ENCODE data around the gene PARP4. TPM values are rescaled to one million over a fixed set of nuclear protein-coding genes. Genes with fewer than 3 reads are reported as not detected.

The PARP4 gene
- total and polyA plus RNA-seq, 2 donors (not counting 1 experiment from before 2014, with no cell fraction given), result 22.2 to 88.8 TPM

DNA sequence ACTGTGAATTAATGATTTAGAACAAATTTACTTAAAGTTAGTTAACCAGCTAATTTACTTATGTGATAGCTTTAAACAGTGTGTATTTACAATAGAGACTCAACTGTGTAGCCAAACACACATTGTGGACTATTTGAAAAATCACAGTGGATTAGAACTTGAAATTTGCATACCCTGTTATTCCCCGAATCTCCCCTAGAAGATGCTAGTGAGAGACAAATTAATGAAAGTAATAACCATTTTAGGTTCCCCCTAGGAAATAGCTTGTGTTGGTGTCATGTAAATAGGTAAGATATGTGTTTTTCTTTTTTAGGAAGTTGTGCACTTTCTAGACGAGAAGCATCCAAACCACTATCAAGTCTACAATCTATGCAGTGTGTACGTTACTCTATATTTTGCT lies 104.7 kb downstream of the PARP4 start:
- H3K27ac Mint-ChIP-seq, result no peak overlapping the region
- H3K4me1 ChIP-seq (ENCODE audit: control insufficient read depth in 2 of 2, insufficient read depth in 2 of 2, low read length in 2 of 2), result no peaks in the 10 kb centered on the region
- ChIA-PET CTCF (no interaction called here), POLR2A (no interaction called here)
- no peak for TF ChIP-seq EZH2 (IDR thresholded peaks at IDR 0.05; ENCODE audit: borderline replicate concordance, insufficient read depth, low read depth, low read length, poor library complexity, severe bottlenecking)
- peak; percentile 35 for TF ChIP-seq CTCF (IDR thresholded peaks at IDR 0.05)
- intact Hi-C loops (cut with micrococcal nuclease), result no loop called here
- no peak overlapping the region for H3K27ac ChIP-seq (ENCODE audit: low read length in 2 of 2)
- no peak overlapping the region for H3K4me2 ChIP-seq (replicated peaks; ENCODE audit: low read depth, low read length, poor library complexity, severe bottlenecking)
- H3K9ac ChIP-seq (ENCODE audit: low read length), result no peak overlapping the region
- H3K9me3 ChIP-seq (ENCODE audit: control extremely low read depth in 1 of 3, control insufficient read depth in 2 of 3, insufficient read depth in 1 of 3, low read length in 2 of 3), result no peaks in the 10 kb centered on the region
- H3K27me3 Mint-ChIP-seq, result peaks cover 13% of the 10 kb centered on the region
- H2AFZ ChIP-seq (ENCODE audit: insufficient read depth, low read depth, low read length, poor library complexity, severe bottlenecking), result no peak overlapping the region
- H3K4me3 Mint-ChIP-seq, result no peak overlapping the region
- H3K27me3 ChIP-seq (replicated peaks in 1 of 4; ENCODE audit: control extremely low read depth in 1 of 4, control insufficient read depth in 3 of 4, insufficient read depth in 4 of 4, low read length in 3 of 4), result no peaks in the 10 kb centered on the region
- no peak overlapping the region for H3K4me3 ChIP-seq (ENCODE audit: control extremely low read depth in 1 of 5, extremely low read depth in 1 of 5, insufficient read depth in 1 of 5, low read depth in 2 of 5, low read length in 4 of 5)
- no peaks in the 10 kb centered on the region for H4K20me1 ChIP-seq (ENCODE audit: control insufficient read depth, insufficient read depth, low read length, poor library complexity, severe bottlenecking)
- DNase-seq (no peak), ATAC-seq (ENCODE audit: low read depth) (no peak)
- H3K4me1 Mint-ChIP-seq, result no peaks in the 10 kb centered on the region
- H3K36me3 ChIP-seq (replicated peaks in 1 of 2; ENCODE audit: control extremely low read depth in 1 of 2, control insufficient read depth in 1 of 2, extremely low read depth in 1 of 2, insufficient read depth in 2 of 2, low read length in 1 of 2), result no peaks in the 10 kb centered on the region
- H3K79me2 ChIP-seq (ENCODE audit: control insufficient read depth, insufficient read depth, low read length), result no peaks in the 10 kb centered on the region
- H3K9me3 Mint-ChIP-seq (ENCODE audit: insufficient read depth), result no peaks in the 10 kb centered on the region
- WGBS (ENCODE audit: insufficient coverage), result no CpG with 5 or more reads among the region's 3 CpGs

GRCh38 chr13:24406524-24406923 lies 106.1 kb downstream of the PARP4 start:
- no peak overlapping the region for H3K27ac Mint-ChIP-seq
- H3K9me3 ChIP-seq (ENCODE audit: control extremely low read depth in 1 of 3, control insufficient read depth in 2 of 3, insufficient read depth in 1 of 3, low read length in 2 of 3), result no peaks in the 10 kb centered on the region
- TF ChIP-seq EZH2 (IDR thresholded peaks at IDR 0.05; ENCODE audit: borderline replicate concordance, insufficient read depth, low read depth, low read length, poor library complexity, severe bottlenecking), result no peak
- H3K4me3 Mint-ChIP-seq, result no peak overlapping the region
- 90% methylated on average over 2 of the region's 4 CpGs for WGBS (ENCODE audit: insufficient coverage)
- H3K4me2 ChIP-seq (replicated peaks; ENCODE audit: low read depth, low read length, poor library complexity, severe bottlenecking), result no peak overlapping the region
- H3K9me3 Mint-ChIP-seq (ENCODE audit: insufficient read depth), result no peaks in the 10 kb centered on the region
- intact Hi-C loops (cut with micrococcal nuclease), result no loop called here
- H3K9ac ChIP-seq (ENCODE audit: low read length), result no peak overlapping the region
- H4K20me1 ChIP-seq (ENCODE audit: control insufficient read depth, insufficient read depth, low read length, poor library complexity, severe bottlenecking), result no peaks in the 10 kb centered on the region
- ATAC-seq (ENCODE audit: low read depth) (no peak), DNase-seq (no peak)
- POLR2A ChIA-PET, result no interaction called here
- H3K27me3 Mint-ChIP-seq, result peaks cover 13% of the 10 kb centered on the region
- no peaks in the 10 kb centered on the region for H3K4me1 Mint-ChIP-seq
- H3K27me3 ChIP-seq (replicated peaks in 1 of 4; ENCODE audit: control extremely low read depth in 1 of 4, control insufficient read depth in 3 of 4, insufficient read depth in 4 of 4, low read length in 3 of 4), result no peaks in the 10 kb centered on the region
- no peak overlapping the region for H2AFZ ChIP-seq (ENCODE audit: insufficient read depth, low read depth, low read length, poor library complexity, severe bottlenecking)
- H3K36me3 ChIP-seq (replicated peaks in 1 of 2; ENCODE audit: control extremely low read depth in 1 of 2, control insufficient read depth in 1 of 2, extremely low read depth in 1 of 2, insufficient read depth in 2 of 2, low read length in 1 of 2), result no peaks in the 10 kb centered on the region
- CTCF ChIA-PET, result no interaction called here
- no peaks in the 10 kb centered on the region for H3K79me2 ChIP-seq (ENCODE audit: control insufficient read depth, insufficient read depth, low read length)
- H3K27ac ChIP-seq (ENCODE audit: low read length in 2 of 2), result no peak overlapping the region
- no peaks in the 10 kb centered on the region for H3K4me1 ChIP-seq (ENCODE audit: control insufficient read depth in 2 of 2, insufficient read depth in 2 of 2, low read length in 2 of 2)
- H3K4me3 ChIP-seq (ENCODE audit: control extremely low read depth in 1 of 5, extremely low read depth in 1 of 5, insufficient read depth in 1 of 5, low read depth in 2 of 5, low read length in 4 of 5), result no peak overlapping the region
